Dedifferentiated amniotic fluid mesenchymal stem cell (primary cell): ENCODE measurements around the gene CCZ1.
"Not testable (repeated sequence)": the region's sequence is repeated elsewhere in the genome, so short reads cannot be mapped to it uniquely, and the experiment has no call there.

Experiments
- DNase-seq: peaks from one replicate; pipeline ENCODE4 v3.0.0-alpha.2; 2016; ENCODE audit errors: extremely low spot score

Gene CCZ1

DNA sequence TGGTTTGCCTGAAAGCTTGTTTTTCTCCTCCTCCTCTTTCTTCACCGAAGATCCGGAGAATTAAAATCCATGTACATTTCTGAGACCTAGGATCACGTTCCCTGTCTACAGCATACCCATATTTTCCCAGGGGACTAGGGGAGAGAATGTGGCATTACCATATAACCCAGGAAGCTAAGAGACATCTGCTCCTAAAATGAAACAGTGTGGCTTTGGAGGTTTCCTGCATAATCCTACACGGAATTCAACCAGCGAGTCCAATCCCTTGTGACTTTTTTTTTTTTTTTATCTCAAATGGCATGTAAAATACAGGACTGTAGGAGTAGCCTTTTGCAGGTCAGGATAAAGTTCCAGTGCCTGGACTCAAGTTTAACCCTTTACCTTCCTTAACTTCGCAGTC lies 10.3 kb downstream of the CCZ1 start:
- DNase-seq = not testable (repeated sequence)

DNA sequence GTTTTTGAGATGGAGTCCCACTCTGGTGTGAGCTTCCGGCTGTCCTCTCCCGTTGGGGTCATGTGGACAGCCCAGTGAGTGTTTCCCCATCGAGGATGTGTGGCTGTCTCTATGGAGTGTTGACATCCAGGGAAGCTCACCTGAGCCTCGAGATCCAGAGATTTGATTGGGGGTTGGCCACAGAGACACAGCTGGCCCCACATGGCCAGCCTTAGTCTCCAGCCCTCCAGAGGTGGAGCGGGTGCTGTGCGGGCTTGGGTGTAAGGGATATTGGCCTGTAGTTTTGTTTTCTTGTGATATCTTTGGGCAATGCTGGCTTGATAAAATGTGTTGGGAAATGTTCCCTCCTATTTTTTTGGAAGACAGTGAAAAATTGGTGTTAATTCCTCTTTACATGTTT lies 18.0 kb downstream of the CCZ1 start:
- DNase-seq = not testable (repeated sequence)

DNA sequence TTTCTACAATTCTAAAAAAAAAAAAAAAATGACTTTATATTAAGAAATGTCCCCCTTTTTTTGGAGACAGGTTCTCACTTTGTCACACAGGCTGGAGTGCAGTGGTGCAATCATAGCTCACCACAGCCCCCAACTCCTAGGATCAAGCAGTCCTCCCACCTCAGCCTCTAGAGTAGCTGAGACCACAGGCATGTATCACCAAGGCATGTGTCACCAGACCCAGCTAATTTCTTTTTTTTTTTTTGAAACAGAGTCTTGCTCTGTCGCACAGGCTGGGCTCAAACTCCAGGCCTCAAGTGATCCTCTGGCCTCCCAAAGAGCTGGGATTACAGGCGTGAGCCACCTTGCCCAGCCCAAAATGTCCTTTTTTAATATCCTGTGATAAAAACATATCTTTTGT lies 25.6 kb downstream of the CCZ1 start:
- not testable (repeated sequence) for DNase-seq

DNA sequence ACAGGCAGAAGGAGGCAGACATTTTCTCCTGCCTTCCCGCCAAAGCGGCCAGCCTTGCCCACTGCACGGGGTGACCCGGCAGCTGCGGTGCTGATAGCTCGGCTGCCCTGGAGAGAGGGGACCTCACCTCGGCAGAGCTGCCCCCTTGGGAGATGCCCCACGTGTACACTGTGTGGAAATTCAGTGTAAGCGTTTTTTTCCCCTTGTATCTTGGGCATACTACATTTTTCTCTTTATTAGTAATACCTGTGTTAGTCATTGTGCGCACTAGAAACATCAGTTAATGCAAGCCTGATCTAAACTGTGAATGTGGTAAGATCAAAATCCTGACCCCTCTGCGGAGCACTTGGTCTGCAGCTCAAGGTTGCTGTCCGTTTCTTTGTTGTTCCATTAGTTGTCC lies 26.1 kb downstream of the CCZ1 start:
- not testable (repeated sequence) for DNase-seq

DNA sequence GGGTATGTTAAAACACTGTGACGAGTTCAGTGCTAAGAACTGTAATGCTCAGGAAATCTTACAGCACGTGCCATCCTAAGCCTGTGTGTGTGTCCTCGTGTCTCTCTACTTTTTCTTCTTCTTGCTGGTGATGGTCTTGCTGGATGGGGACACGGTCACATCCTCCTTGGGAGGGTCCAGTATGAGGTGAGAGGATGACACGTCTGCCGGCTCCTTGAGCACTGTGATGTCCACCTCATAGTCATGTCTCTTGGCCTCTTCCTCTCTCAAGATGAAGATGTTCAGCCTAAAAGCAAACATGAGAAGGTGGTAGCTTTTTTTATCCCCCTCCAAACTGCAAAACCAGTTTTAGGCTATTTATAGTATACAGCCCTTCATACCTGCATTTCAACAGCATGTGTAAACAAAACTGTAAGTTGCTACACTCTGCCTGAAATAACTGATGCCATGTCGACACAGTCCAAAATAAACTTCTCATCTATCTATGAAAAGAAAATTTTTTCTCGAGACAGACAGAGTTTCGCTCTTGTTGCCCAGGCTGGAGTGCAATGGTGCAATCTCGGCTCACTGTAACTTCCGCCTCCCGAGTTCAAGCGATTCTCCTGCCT lies 27.8 kb downstream of the CCZ1 start:
- DNase-seq = not testable (repeated sequence)

DNA sequence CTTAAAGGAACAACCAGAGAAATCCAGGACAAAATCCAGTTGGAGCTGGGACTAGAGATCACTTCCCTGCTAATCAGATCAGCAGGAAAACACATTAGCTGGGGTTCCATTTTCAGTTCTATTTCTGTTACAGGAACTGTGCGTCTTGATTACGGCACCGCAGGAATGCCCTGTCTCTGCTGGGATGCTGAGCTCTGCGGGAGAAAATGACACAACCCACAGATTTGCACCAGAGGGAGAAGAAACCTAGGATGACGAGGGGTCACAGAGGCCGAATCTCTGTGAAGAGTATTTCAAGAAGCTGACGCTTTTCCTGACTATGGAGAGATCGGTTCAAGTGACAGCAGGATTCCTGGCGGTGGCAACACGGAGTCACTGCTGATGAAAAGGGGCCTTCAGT lies 31.8 kb downstream of the CCZ1 start:
- DNase-seq = not testable (repeated sequence)

DNA sequence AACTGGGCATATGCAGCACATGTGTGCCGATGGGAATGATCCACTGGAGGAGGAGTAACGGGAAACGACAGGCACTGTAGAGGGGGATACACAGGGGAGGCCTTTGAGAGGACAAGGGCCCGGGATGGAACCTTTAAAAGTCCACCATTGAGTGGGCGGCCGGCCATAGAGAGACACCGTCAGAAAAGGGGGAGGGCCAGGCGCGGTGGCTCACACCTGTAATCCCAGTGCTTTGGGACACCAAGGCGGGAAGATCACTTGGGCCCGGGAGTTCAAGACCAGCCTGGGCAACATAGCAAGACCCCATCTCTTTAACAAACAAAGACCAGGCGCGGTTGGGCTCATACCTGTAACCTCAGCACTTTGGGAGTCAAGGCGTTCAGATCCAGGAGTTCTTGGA lies 32.7 kb downstream of the CCZ1 start:
- not testable (repeated sequence) for DNase-seq

DNA sequence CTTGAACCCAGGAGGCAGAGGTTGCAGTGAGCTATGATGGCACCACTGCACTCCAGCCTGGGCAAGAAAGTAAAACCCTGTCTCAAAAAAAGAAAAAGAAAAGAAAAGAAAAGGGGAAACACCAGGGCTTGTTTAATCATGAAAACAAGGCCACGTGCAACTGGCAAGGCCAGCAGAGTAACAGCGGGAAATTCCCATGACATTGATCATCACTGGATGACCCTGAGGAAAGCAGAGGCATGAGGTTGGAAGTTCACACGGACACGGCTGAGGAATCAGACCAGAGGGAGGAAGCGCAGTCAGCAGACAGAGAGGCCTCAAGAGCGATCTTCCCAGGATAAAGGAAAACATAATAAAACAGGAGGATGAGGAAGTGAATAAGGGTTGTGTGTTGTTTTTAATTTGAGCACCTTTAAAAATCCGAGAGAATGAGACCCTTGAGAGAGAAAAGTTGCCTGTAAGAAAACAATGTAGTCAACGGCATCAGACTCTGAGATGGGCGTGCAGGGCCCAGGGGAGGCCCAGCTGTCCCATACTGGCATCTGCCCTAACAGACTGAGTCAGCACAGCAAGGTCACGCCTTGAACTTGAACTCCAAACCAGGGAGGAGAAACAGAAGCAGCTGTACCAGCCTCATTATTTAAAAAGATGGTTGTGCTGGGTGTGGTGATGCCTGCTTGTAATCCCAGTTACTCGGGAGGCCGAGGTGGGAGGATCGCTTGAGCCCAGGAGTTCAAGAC lies 33.5 kb downstream of the CCZ1 start:
- not testable (repeated sequence) for DNase-seq

DNA sequence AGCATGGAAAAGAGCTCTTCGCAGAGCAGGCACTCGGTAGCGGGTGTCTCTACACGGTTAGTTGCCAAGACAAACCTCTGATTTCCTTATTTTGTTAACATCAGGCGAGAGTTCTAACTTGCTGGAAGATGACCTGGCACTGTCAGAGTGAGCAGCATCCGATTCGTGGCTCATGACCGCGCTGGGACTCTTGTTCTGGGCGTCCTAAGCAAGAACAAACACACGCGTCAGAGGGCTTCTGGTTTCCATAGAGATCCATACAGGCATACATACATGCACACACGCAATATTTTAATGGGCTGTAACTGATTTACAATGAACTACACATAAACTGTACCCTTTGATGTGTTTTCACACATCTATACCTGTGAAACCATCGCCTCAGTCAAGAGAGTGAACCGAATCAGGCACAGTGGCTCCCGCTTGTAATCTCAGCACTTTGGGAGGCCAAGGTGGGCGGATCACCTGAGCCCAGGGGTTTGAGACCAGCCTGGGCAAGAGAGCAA lies 36.5 kb downstream of the CCZ1 start:
- DNase-seq = not testable (repeated sequence)

DNA sequence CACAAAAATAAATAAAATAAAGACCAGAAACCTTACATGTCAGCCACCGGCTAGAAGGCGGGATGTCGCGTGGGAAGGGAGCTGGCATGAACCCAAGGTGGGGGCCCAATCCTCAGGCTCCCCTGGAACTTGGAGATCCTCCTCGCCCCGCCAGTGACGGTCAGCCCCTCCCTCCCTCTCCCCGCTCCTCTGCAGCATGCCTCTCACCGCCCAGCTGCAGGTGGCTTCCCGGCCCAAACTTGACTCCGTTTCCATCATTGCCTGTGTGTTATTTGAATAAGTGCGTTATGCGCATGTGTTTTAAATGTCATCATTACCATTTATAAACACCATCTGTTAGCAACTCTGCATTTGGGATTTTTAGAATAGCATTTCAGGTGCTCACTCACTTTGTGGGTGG lies 64.7 kb downstream of the CCZ1 start:
- DNase-seq = not testable (repeated sequence)

DNA sequence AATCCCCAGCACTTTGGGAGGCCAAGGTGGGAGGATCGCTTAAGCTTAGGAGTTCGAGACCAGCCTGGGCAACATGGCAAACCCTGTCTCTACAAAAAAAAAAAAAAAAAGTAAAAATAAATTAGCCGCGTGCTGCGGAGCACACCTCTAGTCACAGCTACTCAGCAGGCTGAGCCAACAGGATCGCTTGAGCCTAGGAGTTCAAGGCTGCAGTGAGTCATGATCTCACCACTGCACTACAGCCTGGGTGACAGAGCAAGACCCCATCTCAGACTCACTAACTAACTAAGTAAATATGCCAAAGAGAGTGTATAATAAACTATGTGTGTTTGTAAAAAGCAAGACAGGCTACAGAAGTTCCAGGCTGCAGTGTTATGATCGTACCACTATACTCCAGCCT lies 65.3 kb downstream of the CCZ1 start:
- DNase-seq = not testable (repeated sequence)

DNA sequence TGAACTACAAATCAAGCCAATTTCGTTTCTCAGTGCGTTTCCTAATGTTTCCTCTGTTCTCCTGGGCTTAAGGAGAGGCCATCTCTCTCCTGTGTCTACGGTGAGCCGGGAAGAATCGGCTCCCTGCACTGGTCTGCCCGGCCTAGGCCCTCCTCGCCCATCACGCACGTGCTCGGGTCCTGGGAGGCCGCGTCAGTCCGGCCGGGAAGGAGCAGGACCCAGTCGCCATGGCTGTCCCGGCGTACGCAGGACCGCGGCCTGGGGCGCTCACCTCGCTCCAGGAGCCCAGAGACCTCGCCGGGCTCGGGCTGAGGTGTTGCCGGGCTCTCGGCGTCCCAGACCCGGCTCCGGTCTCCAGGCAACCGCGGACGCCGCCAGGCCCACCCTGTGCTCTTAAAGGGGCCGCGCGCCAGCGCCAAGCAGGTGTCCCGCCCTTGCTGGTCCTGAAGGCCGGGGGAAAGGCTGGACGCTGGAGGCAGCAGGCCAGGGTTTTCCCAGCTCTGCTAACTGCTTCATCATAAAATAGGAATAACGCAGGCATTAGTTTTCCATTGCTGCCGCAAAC lies 71.9 kb downstream of the CCZ1 start, which contains the start of gene RSPH10B:
Gene RSPH10B (minus strand): TSS at position 343 of the 565 bp plus-strand sequence. CDS start 3,573 bp downstream, outside the sequence.
- not testable (repeated sequence) for DNase-seq

DNA sequence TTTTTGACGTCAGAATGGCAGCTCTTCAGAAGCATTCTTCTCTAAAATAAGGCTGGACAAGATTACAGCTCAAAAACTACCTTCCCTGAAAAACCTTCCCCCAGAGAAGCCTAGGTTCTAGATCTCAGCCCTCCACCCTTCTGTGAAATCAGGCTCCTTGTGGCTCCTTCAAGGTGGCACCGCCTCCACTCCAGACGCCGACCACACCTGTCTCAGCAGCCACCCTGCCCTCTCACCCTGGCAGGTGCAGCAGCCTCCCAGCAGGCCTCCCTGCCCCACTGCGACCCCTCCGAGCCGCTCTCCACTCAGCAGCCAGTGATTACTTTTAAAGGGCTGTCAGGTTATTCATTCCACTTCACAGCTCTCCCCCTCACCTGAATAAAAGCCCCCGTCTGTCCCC lies 75.0 kb downstream of the CCZ1 start:
- not testable (repeated sequence) for DNase-seq
